Activated CD4-positive, alpha-beta T cell treated with anti-CD3 and anti-CD28 coated beads, Interleukin-2, amount 50 U/mL, for 48 hours (primary cell): ENCODE measurements around the gene ERBB4.

Experiments used
- DNase-seq, 2 experiments: peaks; one replicate each; pipeline ENCODE4 v3.0.0-alpha.2; 2020

ERBB4 gene

DNA sequence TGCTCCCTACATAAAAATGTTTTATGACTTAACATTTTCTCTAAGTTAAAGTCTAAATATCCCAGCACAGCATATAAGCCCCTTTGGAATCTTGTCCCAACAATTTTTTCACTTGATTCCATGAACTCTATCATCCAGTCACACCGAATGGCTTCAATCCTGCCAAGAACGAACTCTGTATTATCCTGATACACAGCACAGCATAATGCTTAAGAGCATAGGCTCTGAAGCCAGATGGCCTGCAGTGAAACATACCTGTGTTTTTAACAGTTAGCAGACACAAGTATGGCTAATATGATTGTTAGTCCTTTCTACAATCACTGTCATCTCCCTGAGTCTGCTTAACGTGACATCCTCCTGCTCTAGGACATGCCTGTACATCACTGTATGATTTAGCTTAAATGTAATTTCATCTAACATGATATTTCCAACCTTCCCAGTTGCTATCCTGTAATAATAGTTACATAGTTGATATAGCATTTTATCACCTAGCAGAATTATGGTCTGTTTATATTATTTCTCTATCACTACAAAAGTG, 669.5 kb downstream of the ERBB4 start:
- no peak for DNase-seq

DNA sequence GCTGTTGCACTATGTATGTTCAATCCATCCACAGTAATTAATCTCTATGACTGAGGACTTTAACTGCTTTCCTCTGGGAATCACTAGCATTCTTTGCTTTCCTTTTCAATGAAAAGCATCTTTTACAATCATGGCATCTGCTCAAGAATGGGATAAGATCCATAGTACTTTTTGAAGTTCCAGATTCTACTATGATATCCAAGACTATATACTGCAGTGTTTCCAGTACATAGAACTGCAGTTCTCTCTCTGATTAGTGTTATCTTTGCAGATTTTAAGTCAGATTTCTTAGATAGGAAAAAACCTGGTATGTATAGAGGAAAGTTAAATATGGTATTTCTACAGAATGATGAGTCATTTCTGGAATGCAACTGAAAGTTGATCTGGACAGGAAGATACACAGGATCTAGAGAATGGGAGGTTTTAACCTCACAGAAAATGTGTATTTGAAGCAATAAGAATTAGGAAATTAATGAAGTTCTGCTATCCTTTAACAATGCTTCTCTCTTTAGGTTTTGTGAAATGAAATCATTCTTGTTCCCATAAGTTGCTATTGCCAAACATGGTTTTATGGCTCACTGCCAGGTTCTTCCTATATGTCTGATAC, 670.7 kb downstream of the ERBB4 start:
- no peak for DNase-seq

DNA sequence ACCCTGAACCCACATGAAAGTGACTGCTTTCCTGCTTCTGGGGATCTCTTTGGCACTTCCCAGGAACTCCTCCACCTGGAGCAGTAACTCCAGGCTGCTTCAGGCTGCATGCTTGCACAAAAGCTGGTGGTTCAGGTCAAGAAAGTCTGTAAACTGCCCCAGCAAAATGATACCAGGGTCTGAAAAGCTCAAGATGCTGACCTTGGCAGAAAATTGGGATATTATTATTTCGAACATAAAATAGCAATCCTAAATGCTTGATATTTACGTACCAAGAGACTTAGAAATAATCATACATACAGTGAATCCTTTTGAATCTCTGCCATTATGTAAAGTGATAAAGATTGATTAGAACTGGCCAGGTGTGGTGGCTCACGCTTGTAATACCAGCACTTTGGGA, 674.3 kb downstream of the ERBB4 start:
- no peak for DNase-seq

DNA sequence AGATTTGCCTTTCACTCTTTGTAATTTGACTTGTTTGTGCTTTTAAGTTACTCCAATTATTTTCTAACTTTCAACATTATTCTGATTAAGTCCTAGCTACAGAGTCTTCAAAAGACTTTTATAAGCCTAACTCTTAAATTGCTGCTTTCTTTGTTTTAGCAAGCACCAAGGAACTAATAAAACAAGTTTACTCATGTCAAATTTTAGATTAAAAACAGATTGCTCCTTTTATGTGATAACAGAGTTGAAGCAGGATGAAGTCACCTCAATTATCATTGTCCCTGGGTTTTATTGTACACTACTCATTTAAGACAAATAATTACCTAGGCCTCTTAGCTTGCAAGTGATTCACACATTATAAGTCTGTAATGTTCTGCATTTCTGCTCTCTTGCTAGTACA, 678.4 kb downstream of the ERBB4 start:
- no peak for DNase-seq

DNA sequence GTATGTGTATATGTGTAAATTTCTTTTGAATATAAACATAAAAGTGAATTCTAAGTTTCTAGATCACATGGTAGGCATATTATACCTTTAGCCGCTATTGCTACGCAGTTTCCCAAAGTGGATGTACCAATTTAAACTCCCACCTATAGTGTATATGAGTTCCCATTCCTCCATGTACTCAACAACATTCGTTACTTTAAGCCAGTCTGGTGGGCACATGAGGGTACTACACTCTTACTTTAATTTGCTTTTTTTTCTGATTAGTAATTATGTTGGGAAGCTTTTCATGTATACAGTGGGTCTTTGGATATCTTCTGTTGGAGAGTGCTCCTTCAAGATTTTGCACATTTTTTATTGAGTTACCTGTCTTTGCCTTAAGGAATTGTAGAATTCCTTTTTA, 683.8 kb downstream of the ERBB4 start:
- no peak for DNase-seq

DNA sequence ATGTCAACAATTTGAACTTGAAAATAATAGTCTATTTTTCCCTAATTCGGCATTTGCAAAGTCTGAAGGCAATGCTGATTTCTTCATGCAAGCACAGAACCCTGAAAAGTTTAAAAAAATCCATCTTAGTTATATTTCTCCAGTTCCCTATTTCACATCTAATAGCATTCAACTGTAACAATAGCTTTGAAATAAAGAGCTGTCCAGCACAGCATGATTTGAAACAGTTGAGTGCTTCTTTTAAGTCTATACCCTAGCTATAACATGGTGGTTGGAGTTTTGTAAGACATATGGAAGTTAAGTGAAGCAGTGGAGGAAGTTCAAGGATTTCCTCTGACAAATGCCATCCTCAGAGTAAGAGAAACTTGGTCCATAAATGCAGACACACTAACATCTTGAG, 691.9 kb downstream of the ERBB4 start:
- DNase-seq: no peak

DNA sequence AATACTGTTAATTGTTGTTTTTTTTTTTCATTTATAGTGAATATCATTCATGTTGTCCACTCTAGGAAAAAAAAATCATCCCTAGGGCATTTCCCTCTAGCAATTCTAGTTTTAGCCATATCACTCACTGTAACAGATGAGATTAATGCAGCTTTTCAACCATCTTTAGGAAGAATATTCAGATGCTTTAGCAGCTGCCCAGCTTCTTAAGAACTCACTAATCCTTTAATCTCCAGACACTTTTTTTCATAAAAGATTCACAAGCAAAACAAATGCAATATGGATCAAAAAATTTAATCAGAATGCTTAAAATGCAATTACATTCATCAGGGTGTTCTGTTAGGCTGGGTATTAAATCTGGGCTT, 692.6 kb downstream of the ERBB4 start:
- no peak for DNase-seq

DNA sequence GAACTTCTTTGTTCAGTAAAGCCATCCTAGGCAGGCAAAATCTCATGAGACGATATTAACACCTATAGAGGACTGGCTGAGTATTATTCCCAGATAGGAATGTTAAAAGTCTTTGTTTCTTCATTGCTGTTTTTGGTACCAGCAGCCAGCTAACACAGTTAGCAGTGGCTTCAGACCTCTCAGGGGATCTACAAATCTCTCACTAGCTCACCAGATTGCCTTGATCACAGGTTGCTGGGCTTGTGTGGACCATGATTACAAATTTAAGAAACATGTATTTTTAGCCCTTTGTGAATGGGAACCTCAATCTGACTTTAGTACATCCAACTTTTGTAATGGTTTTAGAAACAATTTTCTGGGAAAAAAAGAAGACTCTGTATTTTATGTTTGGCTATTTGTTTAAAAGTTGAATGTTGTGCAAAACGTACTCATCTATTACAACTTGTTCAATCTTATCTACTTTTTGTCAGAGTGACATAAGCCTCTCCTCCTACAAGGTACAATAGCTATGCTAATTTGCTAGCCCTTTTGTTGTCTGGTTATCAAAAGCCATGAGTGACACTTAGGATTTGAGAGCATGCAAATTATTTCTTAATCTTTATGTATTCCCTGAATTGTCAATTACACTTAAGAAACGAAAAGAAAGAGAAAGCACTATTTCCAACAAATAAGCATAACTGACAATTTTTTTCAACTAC, 693.1 kb downstream of the ERBB4 start:
- DNase-seq: no peak

DNA sequence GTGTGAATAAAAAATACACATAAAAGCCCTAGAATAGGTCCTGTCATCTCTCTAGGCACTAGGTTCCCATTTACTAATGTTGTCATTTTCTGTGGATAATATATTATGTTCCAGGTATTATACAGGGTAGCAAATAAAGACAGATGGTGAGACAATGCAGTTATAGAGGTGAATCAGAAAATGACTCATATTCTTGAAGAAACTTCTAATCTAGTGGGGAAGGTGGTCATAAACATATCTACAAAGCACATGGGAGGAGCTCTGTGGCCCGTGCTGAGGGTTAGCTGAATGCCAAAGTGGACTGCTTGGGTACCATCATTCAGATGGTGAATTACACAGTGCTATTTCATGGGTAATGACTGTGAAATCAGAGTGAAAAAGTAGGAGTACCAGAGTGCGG, 700.9 kb downstream of the ERBB4 start:
- DNase-seq: no peak

DNA sequence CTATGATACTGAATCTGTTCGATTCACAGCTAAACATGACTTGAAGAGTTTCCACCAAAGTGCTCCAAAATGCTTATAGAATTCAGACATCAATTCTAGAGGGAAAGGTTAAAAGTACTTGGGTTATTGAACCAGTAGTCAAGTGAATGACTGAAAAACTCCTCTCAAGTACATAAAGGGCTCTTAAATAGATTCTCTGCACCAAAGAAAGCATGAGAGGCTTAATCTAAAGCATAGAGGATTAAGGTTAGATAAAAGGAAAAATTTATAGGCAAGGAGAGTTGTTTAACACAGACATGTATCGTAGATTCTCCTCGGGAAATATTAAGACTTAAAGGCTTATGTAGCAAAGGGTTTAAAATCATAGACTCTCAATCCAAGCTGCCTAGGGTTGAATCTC, 701.4 kb downstream of the ERBB4 start:
- DNase-seq: no peak

DNA sequence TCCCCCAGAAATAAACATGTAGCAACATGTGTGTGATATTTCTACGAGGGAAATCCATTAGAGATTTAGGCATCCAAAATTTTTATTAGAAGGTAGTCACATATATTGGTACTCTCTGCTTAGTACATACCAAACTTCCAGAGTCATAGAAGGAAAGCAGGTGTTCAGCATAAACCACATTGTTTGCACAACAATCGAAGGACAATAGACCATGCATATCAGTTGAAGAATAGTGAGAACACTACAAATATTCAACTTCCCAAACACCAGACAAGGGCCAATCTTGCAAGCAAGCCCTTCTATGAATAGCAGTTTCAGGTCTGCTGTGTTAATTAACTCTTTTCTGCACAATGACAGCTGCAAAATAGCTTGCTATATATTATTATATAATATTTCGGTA, 702.2 kb downstream of the ERBB4 start:
- no peak for DNase-seq

DNA sequence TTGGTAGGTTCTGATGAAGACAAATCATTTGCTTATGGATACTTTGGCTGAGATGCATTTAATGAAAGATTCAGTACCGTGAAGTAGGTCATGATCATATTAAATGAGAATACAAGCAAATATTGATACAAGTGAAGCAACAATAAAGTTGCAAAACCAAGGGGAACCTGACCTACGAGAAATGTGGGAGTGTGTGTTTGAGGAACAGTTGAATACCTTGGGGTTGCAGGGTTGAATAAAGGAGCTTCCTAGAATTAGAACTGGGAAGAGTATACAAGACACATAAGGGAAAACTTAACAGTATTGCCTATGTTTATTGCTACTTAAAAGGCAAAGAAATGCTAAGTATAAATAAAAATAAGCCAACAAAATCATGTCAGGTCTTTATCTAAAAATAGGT, 702.9 kb downstream of the ERBB4 start:
- no peak for DNase-seq

DNA sequence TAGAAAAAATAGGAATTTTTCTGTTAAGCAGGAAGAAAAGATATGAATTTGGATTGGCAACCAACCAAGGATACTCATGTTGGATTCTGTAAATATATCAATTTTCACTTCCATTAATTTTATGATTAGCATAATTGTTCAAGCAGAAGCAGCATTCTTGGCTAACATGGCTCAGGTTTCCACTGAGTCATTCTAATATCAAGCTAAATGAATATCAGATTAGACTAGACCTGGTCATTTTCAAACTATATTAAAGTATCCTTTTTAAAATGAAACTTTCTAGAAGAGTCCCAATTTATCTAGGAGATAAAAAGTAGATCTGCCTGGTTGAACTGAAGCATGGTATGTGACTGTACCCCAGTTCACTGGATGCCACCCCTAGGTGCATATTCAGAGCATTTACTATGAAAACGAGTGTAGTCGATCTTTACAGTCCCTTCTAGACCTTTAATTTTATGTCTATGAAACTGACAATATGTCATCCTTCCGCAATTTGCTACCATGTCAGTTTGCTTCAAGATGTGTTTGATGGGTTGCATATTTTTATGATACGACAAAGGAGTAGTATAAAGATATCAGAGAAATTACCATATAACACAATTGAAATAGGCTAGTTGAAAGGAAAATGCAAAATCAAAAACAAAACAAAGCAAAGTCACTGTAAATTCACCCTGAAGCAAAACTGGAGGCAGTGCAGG, 704.9 kb downstream of the ERBB4 start:
- no peak for DNase-seq

DNA sequence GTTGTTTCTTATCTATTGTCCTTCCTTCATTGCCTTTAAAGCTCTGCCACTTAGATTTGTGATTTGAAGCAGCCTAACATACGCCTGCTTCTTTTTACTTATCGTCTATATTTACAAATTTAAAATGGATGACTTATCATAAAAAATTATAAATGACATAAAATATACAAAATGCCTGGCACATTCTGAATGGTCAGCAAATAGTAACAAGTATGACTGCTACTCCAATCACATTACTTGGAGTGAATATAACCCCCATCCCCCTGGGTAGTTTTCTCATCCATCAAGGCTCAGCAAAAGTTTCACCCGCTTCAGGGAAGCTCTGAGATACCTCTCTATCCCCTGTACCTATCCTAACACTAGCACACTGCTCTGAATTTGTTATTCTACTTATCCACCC, 708.9 kb downstream of the ERBB4 start:
- DNase-seq: no peak

DNA sequence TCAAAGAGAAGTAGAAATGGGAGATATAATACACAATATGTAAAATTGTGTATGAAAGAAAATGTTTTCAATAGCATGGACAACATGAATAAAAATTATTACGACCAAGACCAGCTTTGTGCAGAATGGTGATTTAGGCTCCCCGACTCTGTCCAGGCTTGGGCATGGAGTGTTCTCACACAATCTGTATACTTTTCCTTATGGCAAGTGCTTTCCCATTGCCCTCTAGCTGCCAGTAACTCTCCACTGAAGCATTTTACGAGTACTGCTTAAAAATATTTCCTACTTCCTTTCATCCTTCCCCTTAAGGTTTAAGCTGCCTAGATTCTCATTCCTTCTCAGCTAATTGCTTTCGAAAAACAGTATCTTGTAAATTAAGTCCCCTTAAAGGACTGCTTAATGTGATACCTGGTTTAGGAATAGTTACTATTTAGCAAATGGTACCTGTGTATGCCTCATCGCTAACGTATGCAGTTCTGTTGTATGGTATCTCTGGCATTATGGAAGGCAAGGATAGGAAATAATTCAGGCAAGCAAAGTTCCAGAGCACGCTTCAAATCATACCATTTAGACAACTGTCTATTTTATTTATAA, 714.6 kb downstream of the ERBB4 start:
- no peak for DNase-seq

DNA sequence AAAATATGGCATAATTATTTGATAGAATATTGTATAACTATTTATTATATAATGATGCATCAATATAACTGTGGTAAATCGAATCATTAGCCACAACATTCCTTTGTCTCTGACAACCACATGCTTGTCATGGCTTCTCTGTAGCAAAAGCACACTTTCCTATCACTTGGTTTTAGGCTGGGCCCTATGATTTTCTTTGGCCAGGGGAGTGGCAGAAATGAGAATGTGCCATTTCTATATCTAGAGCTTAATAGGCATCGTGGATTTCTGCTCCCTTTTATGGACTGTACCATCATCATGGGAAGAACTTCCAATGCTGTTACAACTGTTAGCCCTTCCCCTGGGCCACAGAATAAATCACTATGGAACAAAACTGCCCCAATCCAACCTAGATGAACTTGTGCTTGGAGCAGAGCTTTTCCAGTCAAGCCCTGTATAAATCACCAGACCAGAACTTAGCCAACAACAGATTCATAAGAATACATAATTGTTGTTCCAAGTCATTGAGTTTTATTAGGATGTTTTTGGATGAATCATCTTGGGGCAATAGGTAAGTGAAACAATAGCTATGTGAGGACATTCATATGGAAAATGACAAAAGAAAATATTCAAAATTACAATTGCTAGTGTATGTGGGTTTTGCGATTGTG, 715.8 kb downstream of the ERBB4 start:
- no peak for DNase-seq

DNA sequence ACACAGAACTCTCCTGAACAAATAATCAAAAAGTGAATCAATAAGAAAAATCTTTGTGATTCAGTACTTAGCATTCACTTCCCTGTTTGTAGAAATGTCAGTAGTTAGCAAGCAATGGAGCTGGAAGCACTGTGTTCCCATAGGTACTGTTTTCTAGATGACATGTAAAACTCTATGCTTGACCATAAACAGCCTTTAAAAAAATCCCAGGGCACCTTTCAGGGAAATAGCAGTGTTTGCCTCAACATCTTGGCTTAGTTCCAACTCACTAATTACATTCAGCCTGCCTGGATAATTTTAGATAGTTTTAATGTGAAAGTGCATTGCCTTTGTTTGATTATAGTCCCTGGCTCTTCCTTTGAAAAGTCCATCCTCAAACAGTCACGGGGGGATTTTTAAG, 721.8 kb downstream of the ERBB4 start:
- no peak for DNase-seq

DNA sequence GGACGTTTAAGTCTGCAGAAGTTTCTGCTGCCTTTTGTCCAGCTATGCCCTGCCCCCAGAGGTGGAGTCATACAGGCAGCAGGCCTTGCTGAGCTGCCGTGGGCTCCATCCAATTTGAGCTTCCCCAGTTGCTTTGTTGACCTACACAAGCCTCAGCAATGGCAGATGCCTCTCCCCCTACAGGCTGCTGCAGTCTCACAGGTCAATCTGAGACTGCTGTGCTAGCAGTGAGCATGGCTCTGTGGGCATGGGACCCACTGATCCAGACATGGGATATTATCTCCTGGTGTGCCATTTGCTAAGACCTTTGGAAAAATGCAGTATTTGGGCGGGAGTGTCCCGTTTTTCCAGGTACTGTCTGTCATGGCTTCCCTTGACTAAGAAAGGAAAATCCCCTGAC, 726.0 kb downstream of the ERBB4 start:
- DNase-seq: no peak

DNA sequence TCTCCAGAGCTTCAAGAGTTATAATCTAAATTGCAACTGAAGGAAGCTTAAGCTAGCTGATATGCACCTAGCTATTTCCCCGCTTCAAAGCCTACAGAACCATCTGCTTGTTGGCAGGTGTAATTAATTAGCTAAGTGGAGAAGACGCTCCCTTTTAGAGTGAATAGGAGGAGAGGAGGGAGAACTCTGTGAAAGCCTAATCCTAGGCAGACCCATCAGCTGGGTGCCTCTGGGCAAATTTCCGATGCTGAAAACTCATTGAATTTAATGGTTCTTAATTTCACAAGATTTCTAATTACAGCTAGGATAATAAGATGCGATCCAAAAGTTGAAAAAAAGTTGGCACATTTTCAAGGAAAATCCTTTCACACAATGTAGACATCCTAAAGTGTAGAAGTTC, 735.9 kb downstream of the ERBB4 start:
- DNase-seq: no peak

DNA sequence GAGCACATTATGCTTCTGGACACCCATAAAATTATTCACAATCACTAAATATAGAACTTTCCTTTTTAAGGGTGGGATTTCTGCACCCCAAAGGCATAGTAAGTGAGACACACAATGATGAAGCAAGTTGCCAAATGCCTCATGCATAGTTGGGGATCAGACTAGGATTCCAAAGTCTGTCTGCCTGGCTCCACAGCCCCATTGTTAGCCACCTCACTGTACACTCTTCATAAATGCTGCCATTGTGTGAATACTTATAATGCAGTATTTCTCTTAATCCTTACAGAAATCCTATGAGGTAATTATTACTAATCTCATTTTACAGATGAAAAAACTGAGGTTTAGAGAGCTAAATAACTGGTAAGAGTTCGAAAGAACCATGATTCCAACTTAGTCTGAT, 738.6 kb downstream of the ERBB4 start:
- DNase-seq: no peak

DNA sequence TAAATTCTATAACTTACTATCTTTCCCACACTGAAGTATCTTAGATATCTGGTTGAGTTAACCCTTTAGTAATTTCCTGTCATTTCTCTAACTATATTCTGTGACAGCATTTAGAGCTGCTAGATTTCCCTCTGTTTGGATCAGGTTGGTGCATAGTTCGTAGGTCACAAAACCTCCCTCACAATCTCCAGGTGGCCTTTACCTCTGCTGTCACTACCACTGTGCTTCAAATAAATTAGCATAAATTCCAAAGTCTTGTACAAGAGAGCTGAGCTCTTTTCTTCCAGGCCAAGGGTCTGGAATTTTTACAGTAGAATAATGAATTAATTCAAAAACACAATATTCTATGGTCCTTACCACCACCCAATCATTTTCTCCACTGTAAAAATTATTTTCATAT, 739.7 kb downstream of the ERBB4 start:
- DNase-seq: no peak

DNA sequence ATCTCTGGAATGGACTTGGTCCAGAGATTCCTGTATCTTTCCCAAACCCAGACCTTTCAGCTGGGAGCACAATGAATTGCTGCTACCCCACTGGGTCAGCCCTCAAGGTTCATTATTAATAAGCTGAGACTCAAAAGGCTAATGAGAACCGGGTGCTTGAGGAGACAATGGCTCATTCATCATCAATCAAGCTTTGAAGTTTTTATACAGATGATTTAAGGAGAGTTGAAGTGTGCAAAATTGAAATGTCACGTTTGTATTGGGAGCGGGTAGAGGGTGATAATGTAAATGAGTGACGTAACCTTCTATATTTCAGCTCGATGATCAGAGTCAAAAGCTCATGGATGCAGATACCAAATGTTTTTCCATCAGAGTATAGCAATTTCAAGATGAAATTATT, 744.9 kb downstream of the ERBB4 start:
- DNase-seq: no peak

DNA sequence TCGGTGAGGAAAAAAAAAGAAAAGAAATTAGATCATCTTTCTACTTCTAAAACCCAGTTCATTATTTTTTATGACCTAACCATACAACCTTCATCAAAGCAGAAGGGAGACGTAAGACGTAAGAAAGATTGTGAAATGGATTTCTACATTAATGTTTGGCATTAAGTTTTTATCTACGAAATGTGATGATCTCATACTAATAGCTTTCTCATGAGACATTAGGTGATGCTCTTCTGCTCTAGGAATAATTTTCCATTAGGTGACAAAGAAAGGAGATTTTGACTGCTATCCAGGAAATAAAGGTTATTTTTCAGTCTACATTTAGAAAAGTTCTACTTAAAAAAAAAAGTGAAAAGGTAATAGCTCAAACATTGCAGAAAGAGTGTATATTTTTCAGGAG, 748.6 kb downstream of the ERBB4 start:
- DNase-seq: no peak

DNA sequence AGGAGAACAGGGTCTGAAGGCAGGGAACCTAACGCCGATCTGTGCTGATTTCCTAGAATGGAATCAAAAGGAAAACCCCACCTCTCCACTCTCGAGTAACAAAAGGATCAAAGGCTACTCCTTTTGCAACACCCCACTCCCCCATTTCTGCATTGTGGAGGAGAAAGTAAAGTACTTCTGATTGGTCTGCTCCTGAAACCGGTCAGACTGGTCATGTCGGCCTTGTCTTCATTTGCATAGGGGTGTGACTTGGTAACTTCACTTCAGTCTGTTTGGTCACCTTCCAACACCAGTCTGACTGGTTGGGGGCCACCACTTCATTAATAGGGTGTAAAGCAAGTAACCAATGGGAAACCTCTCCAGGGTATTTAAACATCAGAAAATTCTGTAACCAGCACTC, 771.9 kb downstream of the ERBB4 start:
- no peak for DNase-seq
